Measurements from ENCODE around the gene UHRF2.
A peak's percentile ranks its signal among the peaks of the same experiment; 100 is the strongest.

The UHRF2 gene

DNA sequence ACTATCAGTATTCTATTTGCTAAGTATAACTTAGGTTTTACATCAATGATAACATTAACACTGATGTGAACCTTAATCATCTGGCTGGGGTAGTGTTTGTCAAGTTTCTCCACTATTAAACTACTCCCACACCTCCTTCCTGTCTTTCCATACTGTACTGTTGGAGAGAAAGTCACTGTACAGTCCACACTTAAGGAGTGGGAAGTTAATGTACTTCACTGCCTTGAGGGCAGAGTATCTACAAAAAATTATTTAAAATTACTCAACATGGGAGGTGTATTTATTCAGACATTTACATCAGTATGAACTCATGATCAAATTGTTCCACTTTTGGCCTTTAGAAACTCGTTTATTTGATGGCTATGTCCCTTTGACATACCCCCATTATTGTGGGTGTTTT lies 11.9 kb downstream of the UHRF2 start:
- TF ChIP-seq POLR2A (IDR thresholded peaks at IDR 0.05; ENCODE audit: low read depth, low read length) (no peak), TAF1 (IDR thresholded peaks at IDR 0.05; ENCODE audit: low read depth, low read length) (no peak), POU2F2 (IDR thresholded peaks at IDR 0.05; ENCODE audit: low read depth, low read length) (no peak), PAX5 (IDR thresholded peaks at IDR 0.05; ENCODE audit: insufficient read depth, low read length, severe bottlenecking) (no peak), SPI1 (IDR thresholded peaks at IDR 0.05; ENCODE audit: low read depth, low read length) (no peak), POLR2AphosphoS5 (IDR thresholded peaks at IDR 0.05; ENCODE audit: low read depth, low read length) (no peak)
- peak; percentile 69 for FAIRE-seq
- DNase-seq (ENCODE audit: insufficient read length, low spot score), result no peak

DNA sequence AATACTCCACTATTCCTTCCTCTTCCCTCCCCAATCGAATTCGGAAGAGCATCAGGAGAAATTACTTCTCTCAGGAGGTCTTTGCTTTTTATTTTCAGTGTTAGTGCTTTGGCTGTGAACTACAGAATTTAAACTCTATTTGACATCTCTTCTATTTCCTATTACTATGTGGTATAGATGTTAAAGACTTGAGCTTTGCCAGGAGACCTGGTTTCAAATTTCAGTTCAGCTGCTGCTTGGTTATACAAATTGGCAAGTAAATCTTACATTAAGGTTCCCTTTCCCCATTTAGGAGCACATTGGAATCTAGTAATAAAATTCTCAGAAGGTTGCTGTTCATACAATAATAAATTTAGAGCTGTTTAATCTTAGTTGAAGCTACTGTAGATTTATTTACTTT lies 13.1 kb downstream of the UHRF2 start:
- DNase-seq (ENCODE audit: insufficient read length, low spot score) (no peak), FAIRE-seq (no peak)
- TF ChIP-seq TAF1 (IDR thresholded peaks at IDR 0.05; ENCODE audit: low read depth, low read length), result no peak
- TF ChIP-seq PAX5 (IDR thresholded peaks at IDR 0.05; ENCODE audit: insufficient read depth, low read length, severe bottlenecking), result no peak
- no peak for TF ChIP-seq SPI1 (IDR thresholded peaks at IDR 0.05; ENCODE audit: low read depth, low read length)
- no peak for TF ChIP-seq POLR2A (IDR thresholded peaks at IDR 0.05; ENCODE audit: low read depth, low read length)
- TF ChIP-seq POU2F2 (IDR thresholded peaks at IDR 0.05; ENCODE audit: low read depth, low read length), result no peak
- no peak for TF ChIP-seq POLR2AphosphoS5 (IDR thresholded peaks at IDR 0.05; ENCODE audit: low read depth, low read length)

DNA sequence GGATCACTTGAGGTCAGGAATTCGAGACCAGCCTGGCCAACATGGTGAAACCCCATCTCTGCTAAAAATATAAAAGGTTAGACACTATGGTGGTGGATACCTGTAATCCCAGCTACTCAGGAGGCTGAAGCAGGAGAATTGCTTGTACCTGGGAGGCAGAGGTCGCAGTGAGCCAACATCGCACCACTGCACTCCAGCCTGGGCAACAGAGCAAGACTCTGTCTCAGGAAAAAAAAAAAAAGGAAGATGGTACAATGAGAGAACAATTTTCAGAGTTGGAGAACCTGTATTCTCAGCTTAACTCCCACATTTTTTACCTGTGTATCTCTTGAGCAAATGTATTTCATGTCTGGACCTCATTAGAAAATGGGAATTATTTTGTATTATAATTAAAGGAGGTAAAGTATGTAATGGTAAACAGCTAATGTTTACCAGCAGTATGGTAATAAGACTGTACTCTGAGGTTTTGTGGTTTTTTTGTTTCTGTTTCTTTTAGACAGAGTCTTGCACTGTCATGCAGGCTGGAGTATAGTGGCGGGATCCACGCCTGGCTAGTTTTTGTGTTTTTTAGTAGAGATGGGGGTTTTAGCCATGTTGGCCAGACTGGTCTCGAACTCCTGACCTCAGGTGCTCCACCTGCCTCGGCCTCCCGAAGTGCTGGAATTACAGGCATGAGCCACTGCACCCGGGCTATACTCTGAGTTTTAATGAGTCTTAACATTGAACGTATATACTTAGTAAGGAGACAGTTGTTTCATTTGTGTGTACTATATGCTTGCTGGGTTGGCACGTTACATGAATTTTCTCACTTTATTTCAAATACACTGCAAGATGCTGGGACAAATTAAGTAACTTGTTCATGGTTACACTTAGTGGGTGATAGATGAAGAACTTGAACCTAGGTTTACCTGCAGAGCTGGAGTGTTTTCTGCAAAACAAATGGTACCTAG lies 16.2 kb downstream of the UHRF2 start:
- FAIRE-seq (peak; percentile 90), DNase-seq (ENCODE audit: insufficient read length, low spot score) (no peak)
- no peak for TF ChIP-seq SPI1 (IDR thresholded peaks at IDR 0.05; ENCODE audit: low read depth, low read length)
- TF ChIP-seq POU2F2 (IDR thresholded peaks at IDR 0.05; ENCODE audit: low read depth, low read length), result no peak
- TF ChIP-seq POLR2AphosphoS5 (IDR thresholded peaks at IDR 0.05; ENCODE audit: low read depth, low read length), result no peak
- TF ChIP-seq POLR2A (IDR thresholded peaks at IDR 0.05; ENCODE audit: low read depth, low read length), result no peak
- peak; percentile 92 for TF ChIP-seq PAX5 (IDR thresholded peaks at IDR 0.05; ENCODE audit: insufficient read depth, low read length, severe bottlenecking)

DNA sequence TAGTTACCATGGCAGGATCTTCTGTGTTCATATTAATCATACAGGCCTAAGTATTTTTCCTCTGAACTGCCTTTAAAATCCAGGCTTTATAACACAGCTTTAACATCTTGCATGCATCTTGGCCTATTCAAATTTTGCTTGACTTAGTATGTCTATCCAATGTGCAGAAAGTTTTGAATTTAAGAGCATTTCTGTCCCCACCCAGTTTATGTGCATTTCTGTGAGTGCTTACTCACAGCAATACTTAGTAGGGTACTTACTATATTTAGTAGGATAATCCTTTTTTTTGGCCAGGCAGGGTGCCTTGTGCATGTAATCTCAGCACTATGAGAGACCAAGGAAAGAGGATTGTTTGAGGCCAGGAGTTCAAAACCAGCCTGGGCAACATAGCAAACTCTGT lies 18.0 kb downstream of the UHRF2 start:
- TF ChIP-seq POLR2AphosphoS5 (IDR thresholded peaks at IDR 0.05; ENCODE audit: low read depth, low read length) (no peak), POLR2A (IDR thresholded peaks at IDR 0.05; ENCODE audit: low read depth, low read length) (no peak), POU2F2 (IDR thresholded peaks at IDR 0.05; ENCODE audit: low read depth, low read length) (no peak), PAX5 (IDR thresholded peaks at IDR 0.05; ENCODE audit: insufficient read depth, low read length, severe bottlenecking) (no peak), SPI1 (IDR thresholded peaks at IDR 0.05; ENCODE audit: low read depth, low read length) (no peak), TAF1 (IDR thresholded peaks at IDR 0.05; ENCODE audit: low read depth, low read length) (no peak)
- no peak for DNase-seq (ENCODE audit: insufficient read length, low spot score)
- FAIRE-seq, result no peak

DNA sequence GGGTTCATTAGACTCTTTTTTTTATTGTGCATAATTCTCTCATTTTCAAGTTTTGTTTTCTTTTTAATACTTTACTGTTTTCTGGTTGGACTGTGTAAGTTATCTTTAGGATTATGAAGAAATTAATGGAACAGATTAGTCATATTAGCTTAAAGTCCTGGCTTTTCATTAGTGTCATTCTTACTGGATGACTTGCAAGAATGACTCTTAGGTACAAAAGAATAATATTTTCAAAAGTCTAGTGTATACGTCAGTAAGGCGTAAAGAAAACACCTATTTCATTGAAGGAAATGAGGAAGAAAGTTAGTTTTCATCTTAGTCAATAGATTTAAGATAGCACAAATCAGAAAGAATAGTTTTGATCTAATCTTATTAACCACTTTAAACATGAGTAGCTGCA lies 20.4 kb downstream of the UHRF2 start:
- DNase-seq (ENCODE audit: insufficient read length, low spot score), result no peak
- TF ChIP-seq POLR2AphosphoS5 (IDR thresholded peaks at IDR 0.05; ENCODE audit: low read depth, low read length), result no peak
- no peak for TF ChIP-seq POU2F2 (IDR thresholded peaks at IDR 0.05; ENCODE audit: low read depth, low read length)
- TF ChIP-seq SPI1 (IDR thresholded peaks at IDR 0.05; ENCODE audit: low read depth, low read length), result no peak
- no peak for TF ChIP-seq POLR2A (IDR thresholded peaks at IDR 0.05; ENCODE audit: low read depth, low read length)
- TF ChIP-seq TAF1 (IDR thresholded peaks at IDR 0.05; ENCODE audit: low read depth, low read length), result no peak
- TF ChIP-seq PAX5 (IDR thresholded peaks at IDR 0.05; ENCODE audit: insufficient read depth, low read length, severe bottlenecking), result no peak
- FAIRE-seq, result no peak

DNA sequence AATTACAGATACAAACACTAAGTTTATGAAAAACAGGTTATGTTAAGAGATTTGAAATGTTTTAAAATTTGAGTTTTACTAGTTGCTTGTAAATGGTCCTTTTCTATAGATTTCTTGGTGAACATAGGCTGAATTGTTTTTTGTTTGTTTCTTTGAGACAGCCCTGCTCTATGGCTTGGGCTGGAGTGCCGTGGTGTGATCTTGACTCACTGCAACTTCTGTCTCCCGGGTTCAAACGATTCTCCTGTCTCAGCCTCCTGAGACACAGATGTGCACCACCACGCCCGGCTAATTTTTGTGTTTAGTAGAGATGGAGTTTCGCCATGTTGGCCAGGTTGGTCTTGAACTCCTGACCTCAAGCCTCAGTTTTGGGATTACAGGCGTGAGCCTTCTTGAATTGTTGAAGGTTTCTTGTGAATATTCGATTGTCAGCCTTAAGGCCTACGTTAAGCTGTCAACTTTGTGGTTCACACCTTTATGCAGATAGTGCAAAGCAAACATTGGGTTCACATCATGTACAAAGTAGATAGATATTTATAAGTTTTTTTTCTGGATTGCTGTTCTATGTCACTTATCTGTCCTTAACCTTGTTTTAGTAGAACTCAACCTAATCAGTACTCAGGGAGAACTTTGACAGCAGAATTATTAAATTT lies 26.2 kb downstream of the UHRF2 start:
- no peak for TF ChIP-seq SPI1 (IDR thresholded peaks at IDR 0.05; ENCODE audit: low read depth, low read length)
- TF ChIP-seq POLR2AphosphoS5 (IDR thresholded peaks at IDR 0.05; ENCODE audit: low read depth, low read length), result no peak
- no peak for TF ChIP-seq PAX5 (IDR thresholded peaks at IDR 0.05; ENCODE audit: insufficient read depth, low read length, severe bottlenecking)
- TF ChIP-seq POU2F2 (IDR thresholded peaks at IDR 0.05; ENCODE audit: low read depth, low read length), result no peak
- no peak for DNase-seq (ENCODE audit: insufficient read length, low spot score)
- FAIRE-seq, result peak; percentile 45

DNA sequence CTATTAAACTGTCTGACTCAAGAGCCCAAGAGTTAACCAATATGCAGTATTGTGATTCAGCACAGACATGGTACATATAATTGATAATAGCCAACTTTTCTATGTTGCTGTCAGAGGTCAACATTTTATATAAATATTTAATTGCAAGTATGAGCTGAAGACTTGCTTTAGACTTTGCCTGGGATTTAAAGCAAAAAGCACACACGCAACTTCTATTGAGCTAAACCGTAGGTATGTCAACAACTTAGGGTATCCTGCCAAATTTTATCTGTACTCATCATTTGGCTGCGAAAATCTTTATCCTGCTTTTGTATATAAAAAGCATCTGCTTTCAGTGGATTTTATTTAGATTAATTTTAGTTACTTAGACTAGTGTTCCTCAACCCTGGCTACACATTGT lies 27.4 kb downstream of the UHRF2 start:
- no peak for DNase-seq (ENCODE audit: insufficient read length, low spot score)
- no peak for FAIRE-seq
- TF ChIP-seq POLR2AphosphoS5 (IDR thresholded peaks at IDR 0.05; ENCODE audit: low read depth, low read length), result no peak
- no peak for TF ChIP-seq POU2F2 (IDR thresholded peaks at IDR 0.05; ENCODE audit: low read depth, low read length)
- TF ChIP-seq TAF1 (IDR thresholded peaks at IDR 0.05; ENCODE audit: low read depth, low read length), result no peak
- no peak for TF ChIP-seq PAX5 (IDR thresholded peaks at IDR 0.05; ENCODE audit: insufficient read depth, low read length, severe bottlenecking)
- TF ChIP-seq POLR2A (IDR thresholded peaks at IDR 0.05; ENCODE audit: low read depth, low read length), result no peak
- no peak for TF ChIP-seq SPI1 (IDR thresholded peaks at IDR 0.05; ENCODE audit: low read depth, low read length)

DNA sequence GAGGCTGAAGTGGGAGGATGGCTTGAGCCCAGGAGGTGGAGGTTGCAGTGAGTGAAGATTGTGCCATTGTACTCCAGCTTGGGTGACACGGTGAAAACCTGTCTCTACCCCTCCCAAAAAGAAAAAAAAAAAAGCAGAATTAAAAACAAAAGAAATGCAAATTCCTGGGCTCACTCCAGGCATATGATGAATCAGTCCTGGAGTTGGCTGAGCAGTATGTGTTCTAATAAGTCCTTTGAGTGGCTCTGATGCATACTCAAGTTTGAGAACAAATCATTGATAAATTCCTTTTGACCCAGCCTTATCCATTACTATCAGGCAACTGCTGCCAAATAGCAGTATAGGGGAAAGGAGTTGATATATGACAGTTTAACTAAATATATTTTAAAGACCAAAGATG lies 28.3 kb downstream of the UHRF2 start:
- FAIRE-seq (no peak), DNase-seq (ENCODE audit: insufficient read length, low spot score) (no peak)
- TF ChIP-seq POU2F2 (IDR thresholded peaks at IDR 0.05; ENCODE audit: low read depth, low read length) (no peak), PAX5 (IDR thresholded peaks at IDR 0.05; ENCODE audit: insufficient read depth, low read length, severe bottlenecking) (no peak)

DNA sequence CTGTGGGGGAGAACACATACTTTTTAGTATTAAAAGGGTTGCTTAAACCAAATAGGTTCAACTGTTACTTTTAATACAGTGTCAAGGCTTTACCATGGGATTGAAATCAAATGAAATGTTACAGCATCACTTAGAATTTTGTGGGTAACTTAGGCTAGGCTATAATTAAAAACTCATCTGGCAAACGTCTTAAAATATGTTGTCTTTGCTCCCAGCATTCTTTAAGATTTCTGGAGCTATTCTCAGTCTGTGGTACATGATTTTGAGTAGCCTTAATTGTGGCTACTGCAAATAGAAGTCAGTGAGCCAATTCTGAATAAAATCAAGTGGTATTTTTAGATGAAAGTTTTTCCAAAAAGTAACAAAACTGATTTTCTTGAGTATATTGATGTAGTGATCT lies 30.7 kb downstream of the UHRF2 start:
- DNase-seq (ENCODE audit: insufficient read length, low spot score) (no peak), FAIRE-seq (no peak)
- no peak for TF ChIP-seq POLR2A (IDR thresholded peaks at IDR 0.05; ENCODE audit: low read depth, low read length)

DNA sequence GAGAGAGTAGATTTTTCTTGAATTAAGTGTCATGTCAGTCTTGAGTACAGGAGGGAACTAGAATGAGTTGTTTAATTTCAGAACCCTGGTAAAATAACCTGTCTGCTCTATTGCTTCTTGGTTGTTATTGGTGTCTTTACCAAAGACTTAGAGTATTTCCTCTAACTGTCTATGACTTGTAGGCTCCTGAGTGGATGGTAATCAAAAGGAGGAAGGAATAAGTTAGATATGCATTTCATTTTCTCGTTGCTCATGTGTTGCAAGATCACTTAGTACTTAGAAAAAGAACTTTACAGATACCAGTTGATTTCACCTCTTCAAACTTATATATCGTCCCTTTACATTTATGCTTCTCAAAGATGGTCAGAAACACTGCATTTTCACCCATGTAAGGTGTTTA lies 31.1 kb downstream of the UHRF2 start:
- FAIRE-seq (no peak), DNase-seq (ENCODE audit: insufficient read length, low spot score) (no peak)
- TF ChIP-seq POLR2AphosphoS5 (IDR thresholded peaks at IDR 0.05; ENCODE audit: low read depth, low read length) (no peak), SPI1 (IDR thresholded peaks at IDR 0.05; ENCODE audit: low read depth, low read length) (no peak), POLR2A (IDR thresholded peaks at IDR 0.05; ENCODE audit: low read depth, low read length) (no peak), POU2F2 (IDR thresholded peaks at IDR 0.05; ENCODE audit: low read depth, low read length) (no peak), PAX5 (IDR thresholded peaks at IDR 0.05; ENCODE audit: insufficient read depth, low read length, severe bottlenecking) (no peak), TAF1 (IDR thresholded peaks at IDR 0.05; ENCODE audit: low read depth, low read length) (no peak)
